GM18951 (cell line): ENCODE results near the gene MBD3L3.
"Not testable (repeated sequence)": the region's sequence is repeated elsewhere in the genome, so short reads cannot be mapped to it uniquely, and the experiment has no call there.

Source experiments
- POLR2A ChIP-seq: IDR thresholded peaks from 4 replicates; pipeline ENCODE4 v1.6.1; 2011; ENCODE audit warnings: mild to moderate bottlenecking; ENCODE audit not compliant: insufficient read length, insufficient read depth; ENCODE audit errors: extremely low read depth
- in situ Hi-C: fragments of 300-500 bp; cut with MboI; formaldehyde crosslinking; loops from one replicate; pipeline ENCODE4 v1.12.0; 2022; ENCODE audit warnings: low sequenced_read_pairs, mixed read lengths, inconsistent platforms; ENCODE audit not compliant: unreplicated experiment

MBD3L3 gene

GRCh38 chr19:7021331-7021730 lies 37.1 kb downstream of the MBD3L3 start, which contains the start of gene MBD3L2B:
MBD3L2B (minus strand) TSS chr19:7021431; CDS start chr19:7021397, 34 bp downstream.
- in situ Hi-C loops: not testable (repeated sequence)

DNA sequence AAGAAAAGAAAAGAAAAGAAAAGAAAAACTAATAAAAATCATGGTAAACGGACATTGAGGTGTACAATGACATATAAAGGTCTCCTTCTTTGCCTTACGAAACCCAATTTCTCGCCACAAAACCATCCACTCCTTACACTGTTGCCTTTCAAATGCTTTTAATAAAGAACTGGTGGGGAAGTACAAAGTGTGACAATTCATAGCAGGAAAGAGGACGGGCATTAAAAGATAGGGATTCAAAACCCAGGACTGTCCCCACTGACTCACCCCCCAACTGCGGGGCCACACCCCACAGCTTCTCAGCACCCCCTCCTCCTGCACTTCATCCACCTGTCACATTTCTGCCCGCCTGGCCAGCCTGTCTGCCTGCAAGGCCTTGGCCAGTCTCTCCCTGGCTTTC lies 39.6 kb downstream of the MBD3L3 start:
- in situ Hi-C loops: no loop called here
- TF ChIP-seq POLR2A: no peak

- in situ Hi-C loops: no loop called here
- TF ChIP-seq POLR2A: no peak
Measured at GRCh38 chr19:7013678-7014077, 44.8 kb downstream of the MBD3L3 start.

DNA sequence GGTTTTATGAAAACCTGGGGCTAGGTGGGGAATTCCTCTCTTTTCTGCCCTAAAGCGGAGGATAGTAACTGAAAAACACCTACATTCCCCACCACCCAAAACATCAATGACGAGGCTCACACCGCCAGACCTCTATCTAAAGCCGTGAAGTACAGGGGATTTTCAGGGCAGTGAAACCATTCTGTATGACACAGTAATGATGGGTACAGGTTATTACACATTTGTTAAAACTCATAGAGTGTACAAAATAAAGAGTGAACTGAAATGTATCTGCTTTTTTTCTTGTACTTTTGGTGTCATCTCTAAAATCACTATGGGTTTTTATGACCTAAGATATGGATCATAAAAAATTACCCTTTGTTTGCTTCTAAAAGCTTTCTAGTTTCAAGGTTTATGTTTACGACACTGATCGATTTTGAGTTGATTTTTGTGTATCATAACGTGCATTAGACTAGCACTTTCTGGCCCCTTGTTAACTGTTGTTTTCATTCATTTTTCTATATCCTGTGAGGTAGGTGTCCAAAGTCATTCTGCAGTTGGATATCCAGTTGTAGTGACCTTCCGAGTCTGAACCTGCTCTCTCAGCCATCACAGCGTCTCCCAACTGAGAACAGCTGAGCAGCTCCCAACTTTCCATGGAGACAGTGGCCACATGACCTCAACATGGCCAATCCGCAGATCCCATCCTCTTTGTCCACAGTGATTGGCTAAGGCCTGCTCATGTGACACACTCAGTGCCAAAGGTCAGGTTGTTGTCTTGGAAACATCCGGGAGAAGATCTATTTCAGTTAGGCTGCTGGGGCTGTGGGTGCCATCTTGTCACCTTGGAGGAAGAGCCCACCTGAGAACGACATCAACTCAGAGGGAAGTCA lies 47.5 kb downstream of the MBD3L3 start:
- in situ Hi-C loops: no loop called here
- no peak for TF ChIP-seq POLR2A

GRCh38 chr19:7007859-7008258 lies 50.6 kb downstream of the MBD3L3 start:
- no peak for TF ChIP-seq POLR2A
- in situ Hi-C loops: no loop called here
